ENCODE measurements around the gene FLNC. TPM values are rescaled to one million over a fixed set of nuclear protein-coding genes. Genes with fewer than 3 reads are reported as not detected.

Gene FLNC
- total and polyA plus RNA-seq, 2 experiments from 2014 or later = 74.0 to 304 TPM

DNA sequence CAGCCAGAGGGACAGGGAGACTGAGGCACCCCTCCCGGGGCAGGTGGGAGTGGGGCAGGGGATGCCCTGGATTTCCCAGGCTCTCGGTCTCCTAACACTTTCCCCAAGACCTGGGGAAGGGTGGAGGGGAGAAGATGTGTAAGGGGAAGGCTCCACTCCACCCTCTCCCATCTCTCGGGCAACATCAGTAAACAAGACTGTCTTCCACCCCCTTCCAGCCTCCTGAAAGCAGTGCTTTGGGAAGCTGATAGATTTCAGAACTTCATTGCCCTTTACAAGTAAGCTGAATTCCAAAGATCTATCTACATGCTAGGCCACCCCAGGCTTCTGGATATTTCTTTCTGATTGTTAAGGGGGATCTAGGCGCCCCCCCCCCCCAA lies 3.7 kb downstream of the FLNC start:
- in situ Hi-C loops (cut with MboI) = no loop called here
- Histone ChIP-seq H3F3A (ENCODE audit: insufficient read depth) (peaks cover 48% of the 10 kb centered on the region), H3K9me3 (ENCODE audit: low read depth) (no peaks in the 10 kb centered on the region), H3K4me2 (ENCODE audit: unreplicated experiment) (peak overlapping the region; percentile 93), H2AFZ (no peak overlapping the region), H3K9me2 (ENCODE audit: insufficient read depth) (no peaks in the 10 kb centered on the region), H4K20me1 (ENCODE audit: insufficient read depth) (no peaks in the 10 kb centered on the region), H3K27ac (peak overlapping the region; percentile 90), H3K4me1 (ENCODE audit: insufficient read depth) (peaks cover 28% of the 10 kb centered on the region), H3K4me3 (peak overlapping the region; percentile 99), H3K36me3 (ENCODE audit: low read depth) (peaks cover 33% of the 10 kb centered on the region; the same call in 1 of the 2 replicates), H3K27me3 (replicated peaks; ENCODE audit: insufficient read depth) (no peaks in the 10 kb centered on the region), H3K9ac (peak overlapping the region; percentile 92), H3K79me2 (ENCODE audit: insufficient read depth) (peaks cover 76% of the 10 kb centered on the region)
- peak; percentile 80 for DNase-seq
- TF ChIP-seq EZH2 (IDR thresholded peaks at IDR 0.05; ENCODE audit: insufficient read depth, poor library complexity, severe bottlenecking) = no peak
- TF ChIP-seq EZH2phosphoT487 (IDR thresholded peaks at IDR 0.05; ENCODE audit: insufficient read depth, low read depth) = no peak
- WGBS, 2 experiments (ENCODE audit: low coverage in 1 of 2, low lambda C conversion rate in 2 of 2, missing lambda C conversion rate in 2 of 2) = 5 to 15% methylated on average over 2 to 4 of the region's 4 CpGs

GRCh38 chr7:128835231-128835751 lies 5.1 kb downstream of the FLNC start:
- H3K4me2 ChIP-seq (ENCODE audit: unreplicated experiment) = peak overlapping the region; percentile 40
- peaks cover 45% of the 10 kb centered on the region; the same call in 1 of the 2 replicates for H3K36me3 ChIP-seq (ENCODE audit: low read depth)
- TF ChIP-seq EZH2 (IDR thresholded peaks at IDR 0.05; ENCODE audit: insufficient read depth, poor library complexity, severe bottlenecking) (no peak), EZH2phosphoT487 (IDR thresholded peaks at IDR 0.05; ENCODE audit: insufficient read depth, low read depth) (no peak)
- no peak for DNase-seq
- H3K27me3 ChIP-seq (replicated peaks; ENCODE audit: insufficient read depth) = no peaks in the 10 kb centered on the region
- H3K9ac ChIP-seq = peak overlapping the region; percentile 58
- peaks cover 46% of the 10 kb centered on the region for H3F3A ChIP-seq (ENCODE audit: insufficient read depth)
- H3K79me2 ChIP-seq (ENCODE audit: insufficient read depth) = peaks cover 86% of the 10 kb centered on the region
- in situ Hi-C loops (cut with MboI) = no loop called here
- H4K20me1 ChIP-seq (ENCODE audit: insufficient read depth) = no peaks in the 10 kb centered on the region
- H3K4me1 ChIP-seq (ENCODE audit: insufficient read depth) = peaks cover 19% of the 10 kb centered on the region
- 92 to 94% methylated on average over 14 to 16 of the region's 16 CpGs for WGBS, 2 experiments (ENCODE audit: low coverage in 1 of 2, low lambda C conversion rate in 2 of 2, missing lambda C conversion rate in 2 of 2)
- H3K4me3 ChIP-seq = no peak overlapping the region
- no peak overlapping the region for H2AFZ ChIP-seq
- no peaks in the 10 kb centered on the region for H3K9me2 ChIP-seq (ENCODE audit: insufficient read depth)
- peak overlapping the region; percentile 90; the same call in 1 of the 2 replicates for H3K27ac ChIP-seq
- no peaks in the 10 kb centered on the region for H3K9me3 ChIP-seq (ENCODE audit: low read depth)

DNA sequence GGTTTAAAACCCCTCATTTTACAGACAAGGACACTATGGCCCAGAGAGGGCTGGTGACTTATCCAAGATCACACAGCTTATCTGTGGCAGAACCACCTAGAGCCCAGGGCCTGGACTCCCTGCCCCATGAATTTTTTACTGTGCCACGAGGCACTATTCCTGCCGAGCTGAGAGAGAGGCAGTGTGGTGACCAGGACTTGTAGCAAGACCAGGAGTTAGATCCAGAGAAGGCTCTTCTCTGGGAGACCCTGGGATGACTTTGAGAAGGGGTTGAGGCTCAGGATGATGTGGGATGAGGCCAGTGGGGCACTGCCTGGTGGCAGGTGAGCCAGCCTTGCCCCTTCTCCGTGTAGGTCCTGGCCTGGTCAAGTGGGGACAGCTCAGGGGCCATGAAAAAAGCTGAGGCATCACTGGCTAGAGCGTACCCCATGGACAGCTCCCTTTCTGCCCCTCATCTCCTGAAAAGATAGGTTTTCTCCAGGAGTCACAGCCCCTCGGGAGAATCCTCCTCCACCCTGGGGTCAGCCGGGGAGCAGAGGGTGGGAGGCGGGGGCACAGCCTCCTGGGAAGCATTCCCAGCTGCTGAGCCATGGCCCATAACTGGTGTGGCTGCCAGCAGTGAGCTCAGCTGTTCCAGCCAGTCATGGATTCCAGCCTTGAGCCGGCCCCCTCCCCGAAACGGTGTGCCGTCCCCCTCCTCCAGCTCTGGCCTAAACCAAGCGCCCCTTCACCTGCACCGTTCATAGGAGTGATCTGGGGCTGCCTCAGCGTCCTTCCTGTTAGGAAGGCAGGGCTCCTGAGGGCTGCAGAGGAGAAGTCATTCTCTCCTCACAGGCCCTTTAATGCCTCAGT lies 5.8 kb downstream of the FLNC start:
- in situ Hi-C loops (cut with MboI) = no loop called here
- H3K27me3 ChIP-seq (replicated peaks; ENCODE audit: insufficient read depth) = no peaks in the 10 kb centered on the region
- H3K9me3 ChIP-seq (ENCODE audit: low read depth) = no peaks in the 10 kb centered on the region
- no peaks in the 10 kb centered on the region for H3K9me2 ChIP-seq (ENCODE audit: insufficient read depth)
- H3K4me3 ChIP-seq = no peak overlapping the region
- H3K4me1 ChIP-seq (ENCODE audit: insufficient read depth) = peaks cover 19% of the 10 kb centered on the region
- WGBS, 2 experiments (ENCODE audit: low coverage in 1 of 2, low lambda C conversion rate in 2 of 2, missing lambda C conversion rate in 2 of 2) = 38 to 42% methylated on average over 13 to 14 of the region's 14 CpGs
- DNase-seq = peak; percentile 87
- H3K36me3 ChIP-seq (ENCODE audit: low read depth) = peaks cover 53% of the 10 kb centered on the region; the same call in 1 of the 2 replicates
- H3K4me2 ChIP-seq (ENCODE audit: unreplicated experiment) = peak overlapping the region; percentile 40
- H3K9ac ChIP-seq = peak overlapping the region; percentile 61
- H2AFZ ChIP-seq = no peak overlapping the region
- H4K20me1 ChIP-seq (ENCODE audit: insufficient read depth) = no peaks in the 10 kb centered on the region
- peaks cover 53% of the 10 kb centered on the region for H3F3A ChIP-seq (ENCODE audit: insufficient read depth)
- peak overlapping the region; percentile 77 for H3K27ac ChIP-seq
- TF ChIP-seq EZH2 (IDR thresholded peaks at IDR 0.05; ENCODE audit: insufficient read depth, poor library complexity, severe bottlenecking) = no peak
- no peak for TF ChIP-seq EZH2phosphoT487 (IDR thresholded peaks at IDR 0.05; ENCODE audit: insufficient read depth, low read depth)
- peaks cover 79% of the 10 kb centered on the region for H3K79me2 ChIP-seq (ENCODE audit: insufficient read depth)

DNA sequence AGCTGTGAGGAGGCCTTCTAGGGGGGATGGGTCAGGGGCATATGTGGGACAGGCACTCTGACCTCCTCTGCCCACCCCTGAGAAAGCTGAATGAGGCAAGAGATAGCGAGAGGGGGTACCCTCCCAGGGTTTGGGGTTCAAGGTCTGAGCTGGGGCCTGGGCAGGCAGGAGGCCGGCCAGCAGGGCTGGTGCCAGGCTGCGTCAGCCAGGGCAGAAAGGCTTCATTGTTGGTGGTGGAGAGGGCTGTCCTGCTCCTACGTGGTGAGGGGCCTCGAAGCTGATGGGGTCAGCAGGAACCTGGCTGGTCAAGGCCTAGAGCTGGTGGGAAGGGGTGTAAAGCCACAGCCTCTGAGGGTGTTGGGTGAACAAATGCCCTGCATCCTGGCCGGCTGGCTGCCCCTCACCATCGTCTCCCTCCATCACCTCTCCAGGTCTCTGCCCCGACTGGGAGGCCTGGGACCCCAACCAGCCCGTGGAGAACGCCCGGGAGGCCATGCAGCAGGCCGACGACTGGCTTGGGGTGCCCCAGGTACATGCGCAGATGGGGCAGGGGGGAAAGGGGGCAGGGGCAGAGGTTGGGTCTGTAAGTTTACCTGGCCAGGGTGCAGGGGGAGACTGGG lies 6.6 kb downstream of the FLNC start:
- Histone ChIP-seq H4K20me1 (ENCODE audit: insufficient read depth) (no peaks in the 10 kb centered on the region), H3K27me3 (replicated peaks; ENCODE audit: insufficient read depth) (no peaks in the 10 kb centered on the region), H3K36me3 (ENCODE audit: low read depth) (peaks cover 61% of the 10 kb centered on the region; the same call in 1 of the 2 replicates), H3K9ac (peak overlapping the region; percentile 61), H3K9me3 (ENCODE audit: low read depth) (no peaks in the 10 kb centered on the region), H2AFZ (no peak overlapping the region), H3K79me2 (ENCODE audit: insufficient read depth) (peaks cover 71% of the 10 kb centered on the region), H3K4me1 (ENCODE audit: insufficient read depth) (peaks cover 25% of the 10 kb centered on the region), H3F3A (ENCODE audit: insufficient read depth) (peaks cover 61% of the 10 kb centered on the region), H3K9me2 (ENCODE audit: insufficient read depth) (no peaks in the 10 kb centered on the region), H3K27ac (peak overlapping the region; percentile 77), H3K4me2 (ENCODE audit: unreplicated experiment) (no peak overlapping the region), H3K4me3 (no peak overlapping the region)
- DNase-seq = no peak
- in situ Hi-C loops (cut with MboI) = no loop called here
- TF ChIP-seq EZH2phosphoT487 (IDR thresholded peaks at IDR 0.05; ENCODE audit: insufficient read depth, low read depth) (no peak), EZH2 (IDR thresholded peaks at IDR 0.05; ENCODE audit: insufficient read depth, poor library complexity, severe bottlenecking) (no peak)
- 93 to 95% methylated on average over 11 to 14 of the region's 14 CpGs for WGBS, 2 experiments (ENCODE audit: low coverage in 1 of 2, low lambda C conversion rate in 2 of 2, missing lambda C conversion rate in 2 of 2)
